Neuronal stem cell (in vitro differentiated cells): Measurements from ENCODE around the gene AKAP11.

Source experiments
- DNase-seq: peaks from one replicate; pipeline ENCODE4 v3.0.0-alpha.2; 2013; ENCODE audit warnings: low spot score
- H2AFZ ChIP-seq: one replicate; pipeline ENCODE4 v1.6.1; 2013; ENCODE audit warnings: mild to moderate bottlenecking, low read length, inconsistent platforms
- H2AK5ac ChIP-seq: 2 replicates; pipeline ENCODE4 v1.6.1; 2013; ENCODE audit warnings: low read depth, mild to moderate bottlenecking, inconsistent platforms, low read length, moderate library complexity, mixed read lengths
- H2BK120ac ChIP-seq: 2 replicates; pipeline ENCODE4 v1.6.1; 2013; ENCODE audit warnings: low read depth, mild to moderate bottlenecking, inconsistent platforms, low read length, moderate library complexity, mixed read lengths
- H2BK12ac ChIP-seq: one replicate; pipeline ENCODE4 v1.6.1; 2013; ENCODE audit warnings: low read length, inconsistent platforms
- H2BK15ac ChIP-seq: 2 replicates; pipeline ENCODE4 v1.6.1; 2013; ENCODE audit warnings: mild to moderate bottlenecking, low read length, inconsistent platforms, mixed read lengths
- H2BK5ac ChIP-seq: one replicate; pipeline ENCODE4 v1.6.1; 2013; ENCODE audit warnings: inconsistent platforms, mild to moderate bottlenecking, low read length, moderate library complexity
- H3K14ac ChIP-seq: one replicate; pipeline ENCODE4 v1.6.1; 2013; ENCODE audit warnings: low read length, inconsistent platforms
- H3K18ac ChIP-seq: 2 replicates; pipeline ENCODE4 v1.6.1; 2013; ENCODE audit warnings: low read length, inconsistent platforms
- H3K23ac ChIP-seq: 2 replicates; pipeline ENCODE4 v1.6.1; 2013; ENCODE audit warnings: low read depth, mild to moderate bottlenecking, mixed read lengths, low read length, inconsistent platforms; ENCODE audit not compliant: poor library complexity
- H3K27ac ChIP-seq: replicated peaks from 3 replicates; pipeline ENCODE4 v1.5.1; 2013; ENCODE audit warnings: low read length, inconsistent platforms
- H3K27me3 ChIP-seq, 3 experiments: 2 replicates each; pipeline ENCODE4 v1.6.1; 2013; ENCODE audit warnings: low read length in 3 of 3, mild to moderate bottlenecking in 2 of 3, inconsistent platforms in 1 of 3, low read depth in 1 of 3, mixed read lengths in 1 of 3, moderate library complexity in 1 of 3; ENCODE audit not compliant: control insufficient read depth in 3 of 3, insufficient read depth in 3 of 3
- H3K36me3 ChIP-seq, 2 donors: replicated peaks in 1 of 2; 2 replicates each; pipeline ENCODE4 v1.6.1; 2013; ENCODE audit warnings: low read length in 2 of 2; ENCODE audit not compliant: control insufficient read depth in 2 of 2, insufficient read depth in 2 of 2
- H3K4ac ChIP-seq: 2 replicates; pipeline ENCODE4 v1.6.1; 2013; ENCODE audit warnings: inconsistent platforms, mild to moderate bottlenecking, low read length, moderate library complexity
- H3K4me1 ChIP-seq, 2 donors: 1 replicate in 1 of 2; 2 replicates in 1 of 2; pipeline ENCODE4 v1.6.1; 2013; ENCODE audit warnings: low read length in 2 of 2, low read depth in 1 of 2; ENCODE audit not compliant: control insufficient read depth in 2 of 2, insufficient read depth in 1 of 2
- H3K4me2 ChIP-seq: one replicate; pipeline ENCODE4 v1.6.1; 2013; ENCODE audit warnings: mild to moderate bottlenecking, low read length, inconsistent platforms; ENCODE audit not compliant: insufficient read depth, poor library complexity, severe bottlenecking
- H3K4me3 ChIP-seq, 2 donors: 2 replicates each; pipeline ENCODE4 v1.5.1; 2013; ENCODE audit warnings: low read length in 2 of 2, mild to moderate bottlenecking in 2 of 2, inconsistent platforms in 1 of 2, moderate library complexity in 1 of 2
- H3K79me1 ChIP-seq: one replicate; pipeline ENCODE4 v1.6.1; 2013; ENCODE audit warnings: low read depth, mild to moderate bottlenecking, inconsistent platforms, low read length, moderate library complexity
- H3K9ac ChIP-seq: one replicate; pipeline ENCODE4 v1.6.1; 2013; ENCODE audit warnings: mild to moderate bottlenecking, low read depth, low read length, inconsistent platforms; ENCODE audit not compliant: poor library complexity
- H3K9me3 ChIP-seq, 2 donors: replicated peaks in 1 of 2; 2 replicates each; pipeline versions ENCODE3 to v1.6.1; 2013; ENCODE audit warnings: low read length in 2 of 2, mild to moderate bottlenecking in 2 of 2, inconsistent platforms in 1 of 2, low read depth in 1 of 2, mixed read lengths in 1 of 2, moderate library complexity in 1 of 2; ENCODE audit not compliant: control insufficient read depth in 2 of 2, insufficient read depth in 1 of 2
- H4K8ac ChIP-seq: one replicate; pipeline ENCODE4 v1.6.1; 2013; ENCODE audit warnings: low read depth, mild to moderate bottlenecking, inconsistent platforms, low read length, moderate library complexity
- H4K91ac ChIP-seq: one replicate; pipeline ENCODE4 v1.6.1; 2013; ENCODE audit warnings: low read length, low read depth, mild to moderate bottlenecking, inconsistent platforms; ENCODE audit not compliant: poor library complexity
- WGBS, 2 donors: extraction: QIAGEN DNeasy Blood & Tissue Kit; methylation state at CpG; one replicate each; pipeline ENCODE4 v1.1.7; 2013; ENCODE audit warnings: missing lambda C conversion rate in 2 of 2, mixed read lengths in 1 of 2; ENCODE audit not compliant: insufficient read length in 2 of 2, insufficient replicate concordance in 1 of 2; ENCODE audit errors: extremely low coverage in 2 of 2; 5-methylcytosine and 5-hydroxymethylcytosine counted together

Gene AKAP11

GRCh38 chr13:42348576-42348975, 76.6 kb downstream of the AKAP11 start:
- no peak for DNase-seq

GRCh38 chr13:42350141-42350540, 78.2 kb downstream of the AKAP11 start:
- H2BK120ac ChIP-seq: no peak overlapping the region
- no peaks in the 10 kb centered on the region for H3K36me3 ChIP-seq
- H3K4ac ChIP-seq: no peak overlapping the region
- H3K9me3 ChIP-seq: no peaks in the 10 kb centered on the region
- no peak overlapping the region for H4K8ac ChIP-seq
- H2BK15ac ChIP-seq: no peak overlapping the region
- no peak overlapping the region for H2AK5ac ChIP-seq
- H3K9ac ChIP-seq: no peak overlapping the region
- H3K4me2 ChIP-seq: no peak overlapping the region
- H3K79me1 ChIP-seq: no peaks in the 10 kb centered on the region
- H3K14ac ChIP-seq: no peak overlapping the region
- H3K4me1 ChIP-seq: no peaks in the 10 kb centered on the region
- no peak overlapping the region for H2BK5ac ChIP-seq
- H2BK12ac ChIP-seq: no peak overlapping the region
- H3K4me3 ChIP-seq: no peak overlapping the region
- H2AFZ ChIP-seq: no peak overlapping the region
- H3K18ac ChIP-seq: no peak overlapping the region
- H4K91ac ChIP-seq: no peak overlapping the region
- H3K23ac ChIP-seq: no peak overlapping the region
- no peak overlapping the region for H3K27ac ChIP-seq
- no CpG with 5 or more reads among the region's 4 CpGs for WGBS, 2 donors
- DNase-seq: no peak
- H3K27me3 ChIP-seq: no peaks in the 10 kb centered on the region

More at GRCh38 chr13:42348576-42348975, 76.6 kb downstream of the AKAP11 start:
- WGBS, 2 donors: no CpG with 5 or more reads among the region's 4 CpGs
- Histone ChIP-seq H4K8ac (no peak overlapping the region), H3K9me3 (no peaks in the 10 kb centered on the region), H3K14ac (no peak overlapping the region), H2BK15ac (no peak overlapping the region), H3K27ac (no peak overlapping the region), H3K23ac (no peak overlapping the region), H2AK5ac (no peak overlapping the region), H2BK12ac (no peak overlapping the region), H3K79me1 (no peaks in the 10 kb centered on the region), H3K9ac (no peak overlapping the region), H2BK5ac (no peak overlapping the region), H3K18ac (no peak overlapping the region), H3K4me3 (no peak overlapping the region), H2AFZ (no peak overlapping the region), H3K27me3 (no peaks in the 10 kb centered on the region), H4K91ac (no peak overlapping the region), H3K36me3 (no peaks in the 10 kb centered on the region), H3K4me2 (no peak overlapping the region), H2BK120ac (no peak overlapping the region), H3K4ac (no peak overlapping the region), H3K4me1 (no peaks in the 10 kb centered on the region)

- Histone ChIP-seq H3K36me3 (no peaks in the 10 kb centered on the region), H3K4me3 (no peak overlapping the region), H2AFZ (no peak overlapping the region), H3K4me1 (no peaks in the 10 kb centered on the region), H4K8ac (no peak overlapping the region), H3K23ac (no peak overlapping the region), H2BK12ac (no peak overlapping the region), H3K9me3 (no peaks in the 10 kb centered on the region), H2BK120ac (no peak overlapping the region), H3K18ac (no peak overlapping the region), H3K9ac (no peak overlapping the region), H2AK5ac (no peak overlapping the region), H3K4me2 (no peak overlapping the region), H3K4ac (no peak overlapping the region), H3K14ac (no peak overlapping the region), H3K27ac (no peak overlapping the region), H3K27me3 (peaks cover 0 to 6% (median 0%) of the 10 kb centered on the region in 3 experiments), H4K91ac (no peak overlapping the region), H2BK15ac (no peak overlapping the region), H2BK5ac (no peak overlapping the region), H3K79me1 (no peaks in the 10 kb centered on the region)
- WGBS, 2 donors: no CpG with 5 or more reads among the region's 6 CpGs
- no peak for DNase-seq
Measured at GRCh38 chr13:42354241-42355091, 82.5 kb downstream of the AKAP11 start.

- Histone ChIP-seq H3K4me3 (no peak overlapping the region), H3K9me3 (no peaks in the 10 kb centered on the region), H2AK5ac (no peak overlapping the region), H3K36me3 (no peaks in the 10 kb centered on the region), H2BK15ac (no peak overlapping the region), H2BK12ac (no peak overlapping the region), H3K27ac (no peak overlapping the region), H2BK5ac (no peak overlapping the region), H3K4ac (no peak overlapping the region), H2BK120ac (no peak overlapping the region), H3K23ac (no peak overlapping the region), H4K91ac (no peak overlapping the region), H3K79me1 (no peaks in the 10 kb centered on the region), H3K9ac (no peak overlapping the region), H3K4me1 (no peaks in the 10 kb centered on the region), H2AFZ (no peak overlapping the region), H3K4me2 (no peak overlapping the region), H3K14ac (no peak overlapping the region), H4K8ac (no peak overlapping the region), H3K27me3 (peaks cover 0 to 6% (median 0%) of the 10 kb centered on the region in 3 experiments), H3K18ac (no peak overlapping the region)
- no CpG with 5 or more reads among the region's 4 CpGs for WGBS, 2 donors
- DNase-seq: no peak
Measured at GRCh38 chr13:42355092-42355485, 83.1 kb downstream of the AKAP11 start.
